Spleen (tissue), 7 donors: Measurements from ENCODE around the gene SCRN1.

Experiments used
- CTCF ChIP-seq, 11 experiments: fragments of 200-600 bp in 7 of 11; fragments of 450-650 bp in 4 of 11; sonication (generic) in 4 of 11; IDR thresholded peaks in 8 of 11; conservative IDR thresholded peaks in 3 of 11; 1 replicate in 7 of 11; 2 replicates in 4 of 11; pipeline versions ENCODE4 v1.4.0 to v1.8.0; 2016 to 2021; ENCODE audit warnings: antibody characterized with exemption in 11 of 11, inconsistent platforms in 4 of 11, mild to moderate bottlenecking in 1 of 11
- POLR2A ChIP-seq, 3 donors: fragments of 450-650 bp; IDR thresholded peaks; one replicate each; pipeline ENCODE4 v1.5.1; 2017; ENCODE audit warnings: antibody characterized with exemption in 3 of 3, mild to moderate bottlenecking in 1 of 3
- POLR2AphosphoS5 ChIP-seq, 3 donors: sonication (generic); formaldehyde crosslinking; IDR thresholded peaks; one replicate each; pipeline ENCODE4 v1.5.1; 2017; ENCODE audit warnings: antibody characterized with exemption in 3 of 3
- donor health status: DM: no; HTN: no; CAD: no; lungs with moderate emphysema.
- donor health status: DM: no; HTN: no; CAD: no.
- donor health status: DM: no; HTN: no; CAD: no.

- TF ChIP-seq POLR2A (IDR thresholded peaks at IDR 0.05) (no peak), CTCF (IDR thresholded peaks at IDR 0.05 in 8 of 11, conservative IDR thresholded peaks at IDR 0.05 in 3 of 11) (no peak), POLR2AphosphoS5 (IDR thresholded peaks at IDR 0.05) (no peak)
These were observed 31.9 kb downstream of the SCRN1 start for GRCh38 chr7:29957521-29958310.
